ENCODE data around the gene PRPS1.
"Not testable (repeated sequence)": the region's sequence is repeated elsewhere in the genome, so short reads cannot be mapped to it uniquely, and the experiment has no call there.

The PRPS1 gene

DNA sequence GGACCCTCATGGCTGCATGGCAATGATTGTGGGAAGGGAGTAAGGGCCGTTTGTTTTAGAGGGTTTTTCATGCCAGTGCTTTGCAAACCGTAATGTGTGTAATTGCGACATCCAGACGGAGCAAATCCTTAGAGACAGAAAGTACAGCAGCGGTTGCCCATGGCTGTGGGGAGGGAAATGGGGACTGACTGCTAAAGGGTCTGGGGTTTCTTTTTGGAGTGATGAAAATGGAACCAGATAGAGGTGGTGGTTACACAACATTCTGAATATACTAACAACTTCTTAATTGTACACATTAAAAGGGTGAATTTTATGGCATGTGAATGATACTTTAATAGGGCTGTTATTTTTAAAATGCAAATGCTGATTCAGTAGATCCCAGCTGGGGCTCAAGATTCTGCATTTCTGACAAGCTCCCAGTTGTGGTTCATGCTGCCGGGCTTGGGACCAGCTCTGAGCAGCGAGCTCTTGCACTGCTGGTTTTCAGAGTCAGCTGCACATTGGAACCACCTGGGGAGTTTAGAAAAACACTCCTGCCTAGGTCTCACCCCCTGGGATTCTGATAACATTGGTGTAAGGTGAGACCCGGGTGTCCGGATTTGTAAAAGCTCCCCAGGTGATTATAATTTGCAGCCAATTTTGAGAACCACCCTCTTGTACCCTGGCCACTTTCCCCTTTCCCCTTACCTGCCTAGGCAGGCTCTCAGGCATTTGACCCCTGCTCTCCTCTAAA is 47.7 kb downstream of the PRPS1 start:
- DNase-seq, result no peak

DNA sequence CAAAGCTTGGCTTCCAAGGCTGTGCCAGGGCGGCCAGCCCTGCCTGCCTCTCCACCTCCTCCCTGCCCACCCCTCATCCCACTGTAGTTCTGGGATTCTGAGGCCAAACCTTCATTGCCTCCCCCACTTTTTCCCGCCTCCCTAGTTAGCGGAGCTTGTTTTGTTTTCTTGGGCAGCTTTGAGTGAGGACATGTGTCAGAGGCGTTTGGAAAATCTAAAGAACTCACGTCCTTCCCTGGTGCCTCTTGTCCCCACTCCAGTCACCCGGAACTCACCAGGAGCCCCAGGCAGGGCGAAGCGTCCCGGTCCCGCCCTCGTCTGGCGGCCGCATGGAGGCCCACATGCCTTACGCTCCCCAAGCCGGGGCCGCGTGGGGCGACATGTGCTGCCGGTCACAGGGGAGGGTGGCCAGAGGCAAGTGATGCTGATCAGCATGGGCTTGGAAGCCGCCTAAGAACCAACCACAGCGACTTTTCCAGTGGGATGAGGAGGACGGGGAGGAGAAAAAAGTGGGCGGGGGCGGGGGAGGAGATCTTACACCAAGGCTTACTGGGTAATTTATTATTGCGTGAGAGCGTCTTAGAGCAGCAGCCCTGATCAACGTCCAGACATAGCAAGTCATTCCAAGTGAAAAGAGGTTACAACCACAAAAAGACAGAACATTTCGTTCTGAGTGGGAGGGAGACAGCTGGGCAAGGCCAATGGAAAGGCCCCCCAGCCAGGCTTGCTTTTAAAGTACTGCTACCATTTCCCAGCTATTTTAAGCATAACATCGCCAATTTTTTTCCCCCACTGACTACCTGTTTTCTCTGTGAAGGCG is 48.5 kb downstream of the PRPS1 start:
- no peak for DNase-seq

DNA sequence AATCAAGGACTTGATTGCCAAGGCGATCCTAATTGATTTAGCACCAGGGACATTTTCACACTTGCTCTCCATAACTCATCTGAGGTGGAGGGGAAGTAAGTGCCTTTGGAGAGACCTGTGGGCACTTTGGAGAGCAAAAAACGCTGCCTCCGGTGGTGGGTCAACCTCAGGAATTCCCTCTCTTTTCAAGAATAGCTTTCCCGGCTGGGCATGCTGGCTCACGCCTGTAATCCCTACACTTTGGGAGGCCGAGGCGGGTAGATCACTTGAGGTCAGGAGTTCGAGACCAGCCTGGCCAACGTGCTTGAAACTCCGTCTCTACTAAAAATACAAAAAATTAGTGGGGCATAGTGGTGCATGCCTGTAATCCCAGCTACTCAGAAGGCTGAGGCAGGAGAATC is 49.2 kb downstream of the PRPS1 start:
- no peak for DNase-seq

DNA sequence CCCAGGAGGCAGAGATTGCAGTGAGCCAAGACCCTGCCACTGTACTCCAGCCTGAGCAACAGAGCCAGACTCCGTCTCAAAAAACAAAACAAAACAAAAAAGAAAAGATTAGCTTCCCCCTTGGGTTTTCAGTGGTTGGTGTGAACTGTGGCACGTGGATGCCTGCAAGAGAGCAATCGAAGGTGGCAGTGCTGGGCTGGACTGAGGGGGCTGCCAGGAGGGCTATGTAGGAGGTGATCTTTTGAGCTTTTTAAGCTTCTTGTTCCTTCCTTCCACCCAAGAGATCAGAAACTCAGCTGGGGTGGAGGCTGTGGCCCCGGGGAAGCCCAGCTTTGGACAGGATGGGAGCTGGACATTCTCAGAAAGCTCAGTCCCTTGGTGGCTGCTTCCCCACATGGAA is 49.6 kb downstream of the PRPS1 start:
- no peak for DNase-seq

DNA sequence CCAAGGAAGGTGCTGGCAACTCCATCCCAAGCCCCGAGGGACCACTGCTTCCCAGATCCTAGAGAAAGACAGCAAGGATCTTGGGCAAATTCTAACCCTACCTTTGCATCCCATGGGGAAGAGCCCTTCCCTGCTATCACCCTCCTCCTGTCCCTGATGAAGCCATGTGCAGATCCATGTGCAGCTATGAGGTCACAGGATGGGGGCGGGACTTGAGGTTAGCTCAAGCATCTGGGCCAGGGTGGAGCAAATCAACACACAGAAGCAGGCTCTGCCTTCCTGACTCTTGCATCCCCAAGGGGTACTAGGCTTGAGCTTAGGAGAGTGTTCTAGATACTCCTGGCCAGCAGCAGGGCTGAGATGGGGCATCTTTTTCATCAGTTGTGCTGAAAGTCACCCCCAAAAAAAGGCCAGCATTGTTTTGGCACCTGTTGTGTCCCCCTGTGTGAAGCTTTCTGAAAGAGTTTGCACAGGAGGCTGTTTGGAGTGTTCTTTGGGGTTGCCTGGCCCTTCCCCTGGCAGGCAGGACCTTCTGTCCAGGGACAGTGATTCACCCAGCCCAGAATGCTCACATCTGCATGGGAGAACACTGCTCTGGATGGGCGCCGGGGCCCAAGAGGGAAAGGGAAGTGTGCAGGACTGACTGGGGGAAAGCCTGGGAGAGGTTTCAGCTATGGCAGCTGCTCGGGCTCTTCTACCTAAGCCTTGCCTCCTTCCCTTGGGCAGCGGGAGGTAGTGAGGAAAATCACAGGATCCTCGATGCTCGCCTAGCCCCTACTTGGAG is 50.8 kb downstream of the PRPS1 start:
- DNase-seq, result no peak

DNA sequence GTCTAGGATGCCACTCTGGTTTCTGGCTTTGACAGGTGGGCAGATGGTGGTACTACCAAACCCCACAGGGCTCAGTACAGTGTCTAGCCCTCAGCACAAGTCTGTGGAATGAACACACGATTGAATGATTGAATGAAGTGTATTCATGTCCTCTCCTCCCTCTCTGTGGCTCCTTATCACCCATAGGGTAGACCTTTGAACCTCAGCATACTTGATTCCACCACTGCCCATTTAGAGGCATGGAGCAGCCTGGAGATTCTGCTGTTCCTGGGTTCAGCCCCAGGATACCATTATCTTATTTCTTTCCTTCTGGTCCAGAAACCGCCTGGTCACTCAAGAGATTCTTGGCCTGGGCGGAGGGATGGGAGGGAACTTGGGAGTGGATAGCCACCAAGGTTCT is 53.9 kb downstream of the PRPS1 start:
- DNase-seq, result no peak

DNA sequence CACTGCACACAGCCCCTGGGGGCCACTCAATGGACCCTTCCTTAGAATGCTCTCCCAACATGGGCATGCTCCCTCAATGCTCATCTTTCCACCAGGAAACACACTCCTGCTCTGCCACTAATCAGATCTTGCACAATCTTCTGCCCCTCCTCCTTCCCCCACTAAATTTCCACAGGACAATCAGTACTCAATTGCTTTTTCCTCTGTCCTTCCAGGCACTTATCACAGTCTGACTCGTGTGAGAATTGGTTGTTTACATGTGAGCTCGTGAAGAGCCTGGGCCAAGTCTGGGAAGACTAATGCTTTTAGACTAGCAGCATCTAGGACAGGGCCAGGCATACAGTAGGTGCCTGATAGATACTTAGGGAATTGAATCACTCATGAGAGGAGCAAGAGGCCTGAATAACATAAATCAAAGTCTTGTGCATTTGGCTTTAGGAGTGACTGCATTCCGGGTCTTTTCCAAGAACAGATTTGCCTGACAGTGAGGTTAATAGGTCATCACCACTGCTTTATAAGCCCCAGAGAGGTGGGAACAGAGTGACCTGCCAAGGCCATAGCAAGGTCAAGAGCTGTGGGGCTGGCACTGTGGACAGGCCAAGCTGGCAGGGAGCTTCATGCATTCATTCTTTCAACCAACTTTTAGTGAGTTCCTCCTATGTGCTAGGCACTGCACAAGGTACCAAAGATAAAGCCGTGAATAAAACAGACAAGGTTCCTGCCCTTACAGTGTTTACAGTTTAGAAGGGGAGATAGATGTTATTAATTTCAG is 55.0 kb downstream of the PRPS1 start:
- no peak for DNase-seq

DNA sequence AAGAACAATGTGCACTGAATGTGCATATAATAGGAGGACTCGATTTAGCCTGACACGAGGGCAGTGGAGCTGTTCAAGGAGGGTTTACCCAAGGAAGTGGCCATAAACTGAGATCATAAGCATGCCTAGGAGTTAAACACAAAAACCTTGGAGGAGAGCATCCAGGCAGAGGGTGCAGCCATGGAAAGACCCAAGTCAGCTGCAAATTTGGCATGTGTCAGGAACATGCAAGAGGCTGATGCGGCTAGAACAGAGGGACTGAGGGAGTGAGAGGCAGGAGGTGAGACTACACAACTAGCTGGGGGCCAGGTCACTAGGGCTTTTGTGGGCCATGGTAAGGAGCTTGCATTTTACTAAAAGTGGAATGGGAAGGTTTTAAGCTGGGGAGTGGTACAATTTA is 55.6 kb downstream of the PRPS1 start:
- DNase-seq, result no peak

DNA sequence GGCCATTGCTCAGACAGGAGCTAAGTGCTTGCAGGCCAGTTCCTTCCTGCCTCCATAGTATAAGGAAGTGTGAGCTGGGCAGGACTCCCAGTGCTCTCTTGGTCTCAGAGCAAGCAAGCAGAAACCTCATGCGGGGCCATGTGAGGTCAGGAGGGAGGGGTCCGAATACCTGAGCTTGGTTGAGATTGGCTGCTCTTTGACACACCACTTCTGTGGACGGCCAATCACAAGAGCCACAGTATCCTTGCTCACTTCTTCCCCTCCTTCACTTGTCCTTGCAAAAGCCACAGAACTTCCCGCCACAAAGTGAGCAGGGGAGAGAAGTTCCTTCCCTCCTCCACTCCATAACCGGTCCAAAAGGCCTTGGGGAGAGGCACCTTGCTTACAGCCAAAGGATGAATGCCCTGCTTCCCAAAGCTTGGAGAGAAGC is 56.7 kb downstream of the PRPS1 start:
- DNase-seq, result no peak

DNA sequence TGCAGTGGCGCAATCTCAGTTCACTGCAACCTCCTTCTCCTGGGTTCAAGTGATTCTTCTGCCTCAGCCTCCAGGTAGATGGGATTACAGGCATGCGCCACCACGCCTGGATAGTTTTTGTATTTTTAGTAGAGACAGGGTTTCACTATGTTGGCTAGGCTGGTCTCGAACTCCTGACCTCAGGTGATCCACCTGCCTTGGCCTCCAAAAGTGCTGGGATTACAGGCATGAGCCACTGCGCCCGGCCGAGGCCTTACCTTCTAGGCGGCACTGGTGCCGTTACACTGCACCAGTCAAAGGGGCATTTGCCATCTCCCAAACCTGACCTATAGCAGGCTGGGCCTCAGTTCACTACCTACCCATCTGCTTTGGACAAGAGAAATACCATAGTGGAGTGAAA is 57.3 kb downstream of the PRPS1 start:
- not testable (repeated sequence) for DNase-seq

DNA sequence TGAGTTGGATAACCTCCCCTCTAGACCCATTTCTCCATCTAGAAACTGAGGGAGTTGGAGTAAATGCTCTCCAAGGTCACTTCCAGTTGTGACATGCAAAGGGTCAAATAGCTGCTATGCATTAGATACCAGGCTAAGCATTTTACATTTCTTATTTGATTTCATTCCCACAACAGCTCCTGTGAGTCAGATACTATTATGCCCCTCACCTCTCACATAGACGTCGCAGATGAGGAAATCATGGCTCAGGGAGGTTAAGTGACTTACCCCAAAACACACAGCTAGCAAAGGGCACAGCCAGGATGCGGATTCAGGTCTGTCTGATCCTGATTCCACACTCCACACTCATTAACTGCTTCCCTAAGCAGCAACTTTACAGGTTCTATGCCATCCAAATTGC is 57.7 kb downstream of the PRPS1 start:
- DNase-seq, result no peak

DNA sequence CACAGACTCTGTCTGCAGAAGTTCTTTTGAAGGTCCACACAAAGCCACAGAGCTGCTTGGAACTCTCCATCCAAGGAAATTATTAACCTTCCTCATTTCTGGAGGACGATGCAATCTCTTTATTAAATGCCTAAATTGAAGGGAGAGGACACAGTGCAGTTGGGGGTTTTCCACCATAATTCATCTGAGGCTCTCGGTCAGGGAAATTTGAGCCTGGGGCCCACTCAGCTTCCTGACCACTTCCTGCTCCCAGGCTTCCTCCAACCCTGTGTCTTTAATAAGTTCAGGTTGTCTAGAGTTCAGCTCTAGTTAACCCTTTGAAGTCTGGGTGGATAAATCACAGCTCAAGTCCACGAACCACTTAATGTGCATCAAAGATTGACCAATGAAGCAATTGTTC is 58.5 kb downstream of the PRPS1 start:
- no peak for DNase-seq

DNA sequence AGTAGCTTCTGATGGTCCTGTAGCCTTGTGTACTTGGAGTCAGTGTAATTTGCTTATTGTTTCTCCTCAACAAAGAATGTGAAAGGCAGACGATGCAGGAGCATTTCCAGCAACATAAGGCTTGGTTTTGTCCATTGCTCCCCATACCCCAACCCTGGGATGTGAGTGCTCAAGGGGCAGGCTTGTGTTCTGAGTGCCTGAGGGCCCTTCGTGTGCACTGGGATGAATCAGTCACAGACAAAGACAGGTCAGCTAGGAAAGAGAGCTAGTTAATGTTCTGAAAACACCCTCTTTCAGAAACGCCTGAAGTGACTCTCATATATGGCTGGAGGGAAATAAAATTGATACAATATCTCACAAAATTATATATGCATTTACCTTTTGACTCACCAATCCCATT is 59.1 kb downstream of the PRPS1 start:
- no peak for DNase-seq

DNA sequence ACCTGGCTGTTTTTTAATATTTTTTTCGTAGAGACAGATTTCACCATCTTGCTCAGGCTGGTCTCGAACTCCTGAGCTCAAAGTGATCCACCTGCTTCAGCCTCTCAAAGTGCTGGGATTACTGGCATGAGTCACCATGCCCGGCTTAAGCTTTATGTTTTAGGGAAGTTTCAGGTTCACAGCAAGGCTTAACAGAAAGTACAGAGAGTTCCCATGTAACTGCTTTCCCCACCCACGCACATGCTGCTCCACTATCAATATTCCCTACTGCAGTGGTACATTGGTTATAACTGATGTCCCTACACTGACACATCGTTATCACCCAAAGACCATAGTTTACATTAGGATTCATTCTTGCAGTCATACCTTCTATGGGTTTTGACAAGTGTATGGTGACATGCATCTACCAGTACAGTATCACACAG is 62.7 kb downstream of the PRPS1 start:
- DNase-seq, result no peak

DNA sequence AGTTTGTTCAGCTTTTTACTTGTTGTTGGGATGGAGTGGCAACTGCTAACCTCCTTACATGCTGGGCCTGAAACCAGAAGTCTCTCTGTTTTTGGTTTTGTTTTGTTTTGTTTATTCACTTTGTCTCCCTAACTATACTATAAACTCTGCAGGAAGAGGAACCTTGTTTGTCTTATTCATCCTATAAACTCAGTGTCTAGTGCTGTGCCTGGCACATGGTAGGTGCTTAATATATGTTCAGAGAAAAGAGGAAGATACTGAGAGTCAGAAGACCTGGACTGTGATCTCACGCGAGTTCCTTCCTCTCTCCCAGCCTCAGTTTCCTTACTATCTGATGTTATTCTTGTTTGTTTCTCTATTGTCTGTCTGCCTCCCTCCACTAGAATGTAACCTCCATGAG is 71.3 kb downstream of the PRPS1 start:
- DNase-seq, result no peak

DNA sequence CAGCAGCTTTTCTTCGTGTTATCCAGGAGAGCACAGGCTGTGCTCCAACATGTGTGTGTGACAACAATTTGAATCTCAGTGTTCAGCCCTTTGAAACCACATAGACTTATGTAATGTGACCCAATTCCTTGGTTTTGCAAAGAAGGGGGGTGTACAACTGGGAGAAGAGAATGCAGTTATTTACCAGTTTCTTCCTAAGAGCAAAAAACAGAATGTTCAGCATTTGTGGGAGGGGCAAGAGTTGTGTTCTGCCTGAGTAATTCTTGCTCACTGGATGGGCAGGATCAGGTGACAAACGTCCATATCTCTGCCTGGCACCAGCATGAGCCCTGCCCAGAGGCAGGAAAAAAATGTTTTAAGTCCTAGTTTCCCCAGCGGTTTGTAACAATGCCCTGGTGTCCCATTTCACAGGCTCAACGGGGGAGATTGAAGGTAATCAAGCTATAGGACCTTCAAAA is 72.0 kb downstream of the PRPS1 start:
- DNase-seq, result peak; percentile 14

Measured in NCI-H2107 (cell line).